HG03097 (cell line): ENCODE data around the gene TOMM20.
"Not testable (repeated sequence)": the region's sequence is repeated elsewhere in the genome, so short reads cannot be mapped to it uniquely, and the experiment has no call there.

Experiments
- ATAC-seq: cut with Tn5 transposase; IDR thresholded peaks from one replicate; pipeline ENCODE4 v1.9.1; 2021; ENCODE audit not compliant: unreplicated experiment, low FRiP score

Gene TOMM20

GRCh38 chr1:235085411-235086117, 43.1 kb downstream of the TOMM20 start:
- ATAC-seq = not testable (repeated sequence)

- ATAC-seq = not testable (repeated sequence)
These were observed 47.8 kb downstream of the TOMM20 start for GRCh38 chr1:235080788-235081187.

DNA sequence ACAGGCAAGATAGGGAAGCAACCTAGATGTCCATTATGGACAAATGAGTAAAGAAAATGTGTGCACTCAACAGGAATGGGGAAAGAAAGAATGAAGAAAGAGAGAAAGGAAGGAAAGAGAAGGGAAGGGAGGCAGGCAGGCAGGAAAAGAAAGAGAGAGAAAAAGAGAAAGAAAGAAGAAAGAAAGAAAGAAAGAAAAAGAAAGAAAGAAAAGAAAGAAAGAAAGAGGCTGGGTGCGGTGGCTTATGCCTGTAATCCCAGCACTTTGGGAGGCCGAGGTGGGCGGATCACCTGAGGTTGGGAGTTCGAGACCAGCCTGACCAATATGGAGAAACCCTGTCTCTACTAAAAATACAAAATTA, 48.4 kb downstream of the TOMM20 start:
- ATAC-seq = not testable (repeated sequence)

GRCh38 chr1:235079443-235080296, 49.0 kb downstream of the TOMM20 start:
- ATAC-seq = no peak

GRCh38 chr1:235078480-235079381, 49.9 kb downstream of the TOMM20 start:
- ATAC-seq = no peak

DNA sequence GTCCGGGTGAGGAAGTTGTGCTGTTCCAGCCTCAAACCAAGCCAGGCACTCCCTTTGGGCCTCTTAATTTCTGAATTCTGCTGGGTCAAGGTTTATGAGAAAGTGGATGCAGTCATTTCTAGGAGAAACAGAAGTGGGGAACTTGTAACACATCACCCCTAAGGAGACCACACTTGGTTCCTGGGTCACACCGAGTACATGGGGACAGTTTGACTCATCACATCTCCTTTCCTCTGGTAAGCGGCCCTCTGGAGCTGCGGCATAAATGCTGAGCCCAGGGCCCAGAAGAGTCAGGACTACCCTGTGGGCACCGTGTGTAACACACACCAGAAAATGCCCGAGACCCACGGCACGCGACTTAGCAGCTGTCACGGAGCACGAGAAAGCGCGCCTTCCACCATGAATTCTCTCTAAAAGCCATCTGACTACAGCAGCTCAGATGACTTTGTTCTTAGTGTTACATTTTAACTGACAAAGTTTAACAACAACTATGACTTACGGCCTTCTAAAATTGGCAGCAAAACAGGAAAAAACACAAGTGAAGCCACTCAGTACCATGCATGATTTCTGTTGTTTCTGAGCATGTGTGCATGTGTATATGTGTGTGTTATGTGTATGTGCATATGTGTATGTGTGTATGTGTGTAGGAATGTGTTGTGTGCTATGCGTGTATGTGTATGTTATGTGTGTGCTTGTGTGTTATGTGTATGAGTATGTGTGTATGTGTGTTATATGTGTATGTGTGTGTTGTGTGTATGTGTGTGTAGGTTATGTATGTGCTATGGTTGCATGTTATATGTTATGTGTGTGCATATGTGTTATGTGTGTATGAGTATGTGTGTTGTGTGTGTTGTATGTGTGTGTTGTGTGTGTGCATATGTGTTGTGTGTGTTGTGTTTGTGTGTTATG, 50.8 kb downstream of the TOMM20 start:
- ATAC-seq = no peak

DNA sequence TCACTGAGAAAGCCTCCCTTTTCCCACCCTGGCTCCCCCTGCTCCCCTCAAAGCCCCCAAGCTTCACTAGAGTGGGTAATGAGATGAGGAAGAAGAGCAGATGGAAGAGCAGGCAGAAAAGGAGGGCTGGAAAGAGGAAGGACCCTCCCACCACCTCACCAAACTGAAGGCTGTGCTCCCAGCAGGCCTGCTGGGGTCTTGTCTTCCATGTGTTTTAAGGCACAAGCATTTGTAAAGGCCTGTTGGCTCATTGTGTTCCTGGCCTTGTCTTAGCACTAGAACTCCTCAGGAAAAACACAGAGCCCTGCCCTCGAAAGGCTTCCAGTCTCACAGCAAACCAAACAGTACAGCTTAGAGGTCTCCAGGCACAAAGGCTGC, 51.5 kb downstream of the TOMM20 start:
- no peak for ATAC-seq

DNA sequence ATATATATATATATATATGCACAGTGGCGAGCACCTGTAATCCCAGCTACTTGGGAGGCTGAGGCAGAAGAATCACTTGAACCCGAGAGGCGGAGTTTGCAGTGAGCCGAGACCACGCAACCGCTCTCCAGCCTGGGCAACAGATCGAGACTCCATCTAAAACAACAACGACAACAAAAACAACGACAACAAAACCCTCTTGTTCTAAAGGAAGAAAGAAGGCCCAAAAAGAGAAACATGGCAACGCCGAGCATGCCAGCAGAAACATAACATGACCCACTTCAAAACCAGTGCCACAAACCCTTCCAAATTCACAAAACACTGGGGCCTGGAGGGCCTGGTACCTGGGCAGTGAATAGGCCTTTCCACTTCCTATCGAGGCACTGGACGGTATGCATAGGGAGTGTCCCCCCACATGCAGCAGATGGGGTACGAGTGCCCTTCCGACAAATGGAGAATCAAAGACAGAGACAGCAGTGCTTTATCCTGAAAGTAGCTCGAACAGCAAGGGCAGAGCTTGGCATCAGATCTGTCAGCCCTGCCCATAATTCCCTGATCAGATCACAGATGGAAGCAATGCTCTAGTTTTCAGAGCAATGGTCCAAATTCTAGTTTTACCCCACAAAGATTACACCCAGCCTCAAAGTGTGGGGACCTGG, 52.0 kb downstream of the TOMM20 start:
- no peak for ATAC-seq

DNA sequence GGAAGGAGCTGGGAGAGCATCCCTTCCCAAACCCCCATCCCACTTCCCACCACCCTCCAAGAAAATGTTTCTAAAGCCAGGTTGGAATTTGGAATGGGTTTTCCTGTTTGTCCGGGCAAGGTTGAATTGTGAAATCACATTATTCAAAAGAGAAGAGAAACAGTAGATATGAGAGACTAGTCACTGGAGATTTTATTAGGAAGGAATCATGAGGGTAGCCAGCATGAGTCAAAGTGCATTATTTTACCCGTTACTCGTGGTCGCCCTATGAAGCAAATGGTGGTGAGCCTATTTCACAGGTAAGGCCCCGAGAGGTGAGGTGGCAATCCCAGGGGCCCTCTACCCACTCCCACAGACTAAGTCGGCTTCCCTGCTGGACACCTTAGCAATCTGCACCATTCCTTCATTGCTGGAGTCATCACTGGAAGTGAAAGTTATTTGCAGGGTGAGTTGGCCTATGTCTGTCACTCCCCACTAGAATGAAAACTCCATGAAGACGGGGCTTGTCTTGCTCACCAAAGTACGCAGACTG, 52.8 kb downstream of the TOMM20 start:
- no peak for ATAC-seq

DNA sequence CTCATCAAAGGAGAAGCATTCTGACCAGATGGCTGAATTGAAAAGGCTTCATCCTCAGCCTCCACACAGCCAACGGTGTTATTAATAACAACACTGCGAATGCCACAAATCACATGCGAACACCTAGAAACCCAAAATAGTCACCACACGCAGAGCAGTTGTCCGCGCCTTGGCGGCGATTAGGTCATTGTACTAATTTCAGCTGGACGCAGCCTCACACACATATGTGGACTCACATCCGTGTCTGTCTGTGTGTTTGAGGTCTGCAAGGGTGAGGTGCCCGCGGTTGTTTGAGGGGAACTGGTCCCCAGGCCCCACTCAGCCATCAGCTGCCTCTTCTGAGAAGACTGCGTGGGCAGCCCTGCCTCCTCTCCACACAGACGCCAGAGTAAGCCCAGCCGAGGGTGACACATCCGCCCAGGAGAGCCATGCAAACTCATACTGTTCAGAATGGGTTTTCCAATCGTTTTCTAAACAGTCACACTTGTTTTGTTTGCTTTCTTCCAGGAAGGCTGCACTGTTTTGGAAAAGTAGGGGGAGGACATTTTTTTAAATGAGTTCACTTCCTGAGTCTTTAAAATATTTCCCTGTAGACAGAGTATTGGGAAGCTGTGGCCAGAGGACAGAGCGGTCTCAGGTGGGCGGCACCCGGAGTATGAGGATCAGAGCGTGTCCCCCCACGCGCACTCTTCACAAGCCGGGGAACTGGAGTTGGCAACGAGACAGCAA, 53.4 kb downstream of the TOMM20 start:
- peak; percentile 56 for ATAC-seq

DNA sequence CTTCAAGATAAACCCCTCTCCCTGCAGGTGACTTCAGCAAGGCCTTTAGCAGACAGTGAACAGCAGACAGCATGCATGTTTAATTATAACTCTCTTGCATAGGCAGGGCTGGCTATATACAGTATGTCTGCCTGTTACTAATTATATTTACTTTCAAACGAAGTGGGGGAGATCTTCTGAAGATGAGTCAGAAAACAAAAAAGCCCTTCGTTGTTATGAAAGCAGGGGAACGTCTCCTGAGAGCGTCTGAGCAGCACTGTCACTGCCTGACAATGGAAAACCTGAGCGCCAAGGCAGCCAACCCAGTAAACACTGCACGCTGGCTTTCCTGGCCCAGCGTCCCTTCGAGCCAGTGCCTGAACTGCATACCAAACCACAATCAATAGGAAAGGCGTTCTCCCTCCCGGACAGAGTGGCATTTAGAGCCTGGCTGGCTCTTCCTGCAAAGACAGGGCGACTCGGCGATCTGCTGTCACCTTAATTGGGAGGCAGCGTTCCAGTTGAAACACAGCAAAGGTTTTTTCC, 54.1 kb downstream of the TOMM20 start:
- ATAC-seq = peak; percentile 20

DNA sequence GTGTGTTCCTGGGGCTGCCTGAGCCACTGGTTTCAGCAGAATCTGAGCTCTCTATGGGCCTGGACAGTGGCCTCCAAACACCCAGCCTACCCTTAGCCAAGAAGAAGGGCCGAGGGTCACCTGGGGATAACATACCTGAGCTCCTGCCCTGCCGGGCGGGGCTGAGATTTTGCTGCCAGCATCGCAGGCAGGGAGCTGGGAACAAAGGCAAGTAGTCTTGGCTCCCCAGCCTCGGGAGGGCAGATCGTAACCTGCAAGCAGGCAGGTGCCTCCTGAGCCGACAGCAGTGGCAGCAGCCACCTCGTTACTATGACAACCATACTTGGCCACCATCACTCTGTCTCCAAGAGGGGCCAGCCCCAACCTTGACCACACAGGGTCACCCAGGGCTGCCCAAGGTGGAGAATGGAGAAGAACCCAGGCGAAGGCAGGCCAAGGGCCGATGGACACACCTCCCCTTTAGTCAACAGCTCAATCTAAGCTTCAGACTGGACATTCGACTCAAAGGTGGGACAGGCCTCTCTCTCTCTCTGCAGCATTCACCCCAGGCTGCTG, 54.6 kb downstream of the TOMM20 start:
- ATAC-seq = no peak

DNA sequence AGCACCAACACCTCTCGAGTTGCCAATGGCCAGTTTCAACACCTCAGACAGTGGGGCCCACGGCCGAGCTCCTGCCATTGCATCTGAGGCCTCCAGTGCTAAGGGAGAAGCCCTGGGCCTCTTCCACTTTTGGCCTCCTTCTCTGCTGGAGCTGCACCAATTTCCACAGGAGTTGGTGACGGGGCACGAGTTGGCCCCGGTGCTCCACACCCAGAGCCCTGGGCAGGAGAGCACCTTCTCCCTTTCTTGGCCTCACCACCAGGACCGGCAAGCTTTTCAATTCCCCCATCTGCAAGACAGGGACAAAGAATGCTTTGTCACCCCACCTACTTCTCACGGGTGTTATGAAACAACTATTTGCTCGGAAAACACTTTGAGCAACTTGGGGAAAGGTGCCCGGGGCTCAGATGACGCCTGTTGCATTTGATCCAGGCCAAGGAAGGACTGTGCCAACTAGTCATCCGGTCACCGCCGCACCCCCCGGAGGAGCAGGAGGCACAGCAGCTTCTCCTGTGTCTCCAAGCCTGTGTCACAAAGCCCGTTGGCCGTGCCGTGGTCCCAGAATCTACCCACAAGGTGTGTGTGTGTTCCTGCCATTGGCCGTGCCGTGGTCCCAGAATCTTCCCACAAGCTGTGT, 55.2 kb downstream of the TOMM20 start:
- no peak for ATAC-seq

DNA sequence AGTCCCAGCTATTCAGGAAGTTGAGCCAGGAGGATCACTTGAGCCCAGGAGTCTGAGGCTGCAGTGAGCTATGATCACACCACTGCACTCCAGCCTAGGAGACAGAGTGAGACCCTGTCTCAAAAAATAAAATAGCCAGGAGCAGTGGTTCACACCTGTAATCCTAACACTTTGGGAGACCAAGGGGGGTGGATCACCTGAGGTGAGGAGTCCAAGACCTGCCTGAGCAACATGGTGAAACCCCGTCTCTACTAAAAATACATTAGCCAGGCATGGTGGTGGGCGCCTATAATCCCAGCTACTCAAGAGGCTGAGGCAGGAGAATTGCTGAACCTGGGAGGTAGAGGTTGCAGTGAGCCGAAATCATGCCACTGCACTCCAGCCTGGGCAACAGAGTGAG, 56.1 kb downstream of the TOMM20 start:
- not testable (repeated sequence) for ATAC-seq

GRCh38 chr1:235072096-235072495, 56.5 kb downstream of the TOMM20 start:
- no peak for ATAC-seq

DNA sequence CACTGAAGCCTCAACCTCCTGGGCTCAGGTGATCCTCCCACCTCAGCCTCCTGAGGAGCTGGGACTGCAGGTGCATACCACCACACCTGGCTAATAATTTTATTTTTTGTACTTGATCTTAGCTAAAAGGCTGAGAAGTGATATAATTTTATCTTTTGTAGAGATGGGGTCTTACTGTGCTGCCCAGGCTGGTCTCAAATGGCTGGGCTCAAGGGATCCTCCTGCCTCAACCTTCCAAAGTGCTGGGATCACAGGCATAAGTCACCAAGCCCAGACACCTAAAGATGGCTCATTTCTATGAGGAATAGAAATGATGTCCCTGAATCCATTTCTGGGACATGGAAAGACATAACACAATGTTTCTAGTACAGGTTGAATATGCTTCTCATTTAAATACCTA, 57.8 kb downstream of the TOMM20 start:
- ATAC-seq = no peak
